Measurements from ENCODE around the gene ROM1. TPM values are rescaled to one million over a fixed set of nuclear protein-coding genes. Genes with fewer than 3 reads are reported as not detected.

Gene ROM1
- total and polyA plus RNA-seq, 4 donors = 3.5 to 17.9 (median 9.4) TPM

GRCh38 chr11:62632492-62632891 is 19.4 kb downstream of the ROM1 start:
- no peaks in the 10 kb centered on the region for H3K27me3 ChIP-seq (ENCODE audit: control insufficient read depth in 3 of 3, insufficient read depth in 3 of 3, low read length in 2 of 3)
- WGBS, 2 donors = 94 to 96% methylated on average over 6 of the region's 6 CpGs
- H3K27ac ChIP-seq (ENCODE audit: low read depth in 1 of 2, low read length in 1 of 2) = no peak overlapping the region
- TF ChIP-seq, protein P1, sequence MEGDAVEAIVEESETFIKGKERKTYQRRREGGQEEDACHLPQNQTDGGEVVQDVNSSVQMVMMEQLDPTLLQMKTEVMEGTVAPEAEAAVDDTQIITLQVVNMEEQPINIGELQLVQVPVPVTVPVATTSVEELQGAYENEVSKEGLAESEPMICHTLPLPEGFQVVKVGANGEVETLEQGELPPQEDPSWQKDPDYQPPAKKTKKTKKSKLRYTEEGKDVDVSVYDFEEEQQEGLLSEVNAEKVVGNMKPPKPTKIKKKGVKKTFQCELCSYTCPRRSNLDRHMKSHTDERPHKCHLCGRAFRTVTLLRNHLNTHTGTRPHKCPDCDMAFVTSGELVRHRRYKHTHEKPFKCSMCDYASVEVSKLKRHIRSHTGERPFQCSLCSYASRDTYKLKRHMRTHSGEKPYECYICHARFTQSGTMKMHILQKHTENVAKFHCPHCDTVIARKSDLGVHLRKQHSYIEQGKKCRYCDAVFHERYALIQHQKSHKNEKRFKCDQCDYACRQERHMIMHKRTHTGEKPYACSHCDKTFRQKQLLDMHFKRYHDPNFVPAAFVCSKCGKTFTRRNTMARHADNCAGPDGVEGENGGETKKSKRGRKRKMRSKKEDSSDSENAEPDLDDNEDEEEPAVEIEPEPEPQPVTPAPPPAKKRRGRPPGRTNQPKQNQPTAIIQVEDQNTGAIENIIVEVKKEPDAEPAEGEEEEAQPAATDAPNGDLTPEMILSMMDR (IDR thresholded peaks at IDR 0.05; ENCODE audit: control extremely low read depth, extremely low read depth) = no peak
- H3K36me3 ChIP-seq (ENCODE audit: control insufficient read depth in 4 of 4, insufficient read depth in 4 of 4, low read length in 4 of 4) = peaks cover 37 to 64% (median 62%) of the 10 kb centered on the region in 4 donors
- no peaks in the 10 kb centered on the region for H3K9me3 ChIP-seq (ENCODE audit: control insufficient read depth in 4 of 4, insufficient read depth in 3 of 4, low read length in 3 of 4)
- ATAC-seq (ENCODE audit: insufficient read depth, low FRiP score) = no peak
- H3K4me3 ChIP-seq = no peak overlapping the region
- H3K4me1 ChIP-seq (ENCODE audit: control insufficient read depth in 5 of 5, insufficient read depth in 5 of 5, low read length in 5 of 5) = no peaks in the 10 kb centered on the region
- H3K9ac ChIP-seq (ENCODE audit: insufficient read depth in 1 of 2, low read length in 2 of 2) = no peak overlapping the region
- DNase-seq = no peak

- TF ChIP-seq, protein P1 (IDR thresholded peaks at IDR 0.05; ENCODE audit: control extremely low read depth, extremely low read depth) = no peak
- Histone ChIP-seq H3K36me3 (ENCODE audit: control insufficient read depth in 4 of 4, insufficient read depth in 4 of 4, low read length in 4 of 4) (peaks cover 0 to 23% (median 17%) of the 10 kb centered on the region in 4 donors), H3K4me3 (no peak overlapping the region), H3K9me3 (ENCODE audit: control insufficient read depth in 4 of 4, insufficient read depth in 3 of 4, low read length in 3 of 4) (no peaks in the 10 kb centered on the region), H3K27me3 (ENCODE audit: control insufficient read depth in 3 of 3, insufficient read depth in 3 of 3, low read length in 2 of 3) (no peaks in the 10 kb centered on the region), H3K4me1 (ENCODE audit: control insufficient read depth in 5 of 5, insufficient read depth in 5 of 5, low read length in 5 of 5) (peaks cover 0 to 14% (median 6%) of the 10 kb centered on the region in 5 donors), H3K27ac (ENCODE audit: low read depth in 1 of 2, low read length in 1 of 2) (no peak overlapping the region), H3K9ac (ENCODE audit: insufficient read depth in 1 of 2, low read length in 2 of 2) (no peak overlapping the region)
- DNase-seq (no peak), ATAC-seq (ENCODE audit: insufficient read depth, low FRiP score) (no peak)
- 78 to 85% methylated on average over 8 of the region's 8 CpGs for WGBS, 2 donors
These were observed 31.2 kb downstream of the ROM1 start for GRCh38 chr11:62644220-62644619.

DNA sequence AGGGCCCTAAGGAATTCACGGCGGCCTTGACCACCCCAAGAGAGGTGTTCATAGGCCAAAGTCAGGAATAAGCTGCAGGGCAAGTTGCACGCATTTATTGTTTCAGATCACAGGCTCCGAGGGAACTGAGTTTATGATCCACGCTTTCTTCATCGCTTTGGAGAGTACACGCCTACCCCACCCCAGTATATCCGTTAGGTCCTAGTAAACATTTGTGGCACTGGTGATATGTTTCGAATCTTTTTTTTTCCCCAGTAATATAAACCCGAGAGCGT is 32.6 kb downstream of the ROM1 start:
- Histone ChIP-seq H3K9me3 (ENCODE audit: control insufficient read depth in 4 of 4, insufficient read depth in 3 of 4, low read length in 3 of 4) (no peaks in the 10 kb centered on the region), H3K4me3 (peak overlapping the region; percentile 81), H3K4me1 (ENCODE audit: control insufficient read depth in 5 of 5, insufficient read depth in 5 of 5, low read length in 5 of 5) (peaks cover 0 to 14% (median 6%) of the 10 kb centered on the region in 5 donors), H3K27ac (ENCODE audit: low read depth in 1 of 2, low read length in 1 of 2) (peak overlapping the region; percentile 92), H3K36me3 (ENCODE audit: control insufficient read depth in 4 of 4, insufficient read depth in 4 of 4, low read length in 4 of 4) (peaks cover 0 to 24% (median 18%) of the 10 kb centered on the region in 4 donors), H3K9ac (ENCODE audit: insufficient read depth in 1 of 2, low read length in 2 of 2) (peak overlapping the region; percentile 80 to 89), H3K27me3 (ENCODE audit: control insufficient read depth in 3 of 3, insufficient read depth in 3 of 3, low read length in 2 of 3) (no peaks in the 10 kb centered on the region)
- TF ChIP-seq, protein P1 (IDR thresholded peaks at IDR 0.05; ENCODE audit: control extremely low read depth, extremely low read depth) = no peak
- 14 to 19% methylated on average over 11 of the region's 11 CpGs for WGBS, 2 donors
- DNase-seq (no peak), ATAC-seq (ENCODE audit: insufficient read depth, low FRiP score) (no peak)
